NCI-H1694 treated with DMSO at 0.1 percent for 48 hours (cell line): ENCODE measurements around the gene COBL.

Experiments
- DNase-seq: peaks from one replicate; lab custom pipeline; 2025; lab: John Stamatoyannopoulos, UW

Gene COBL

GRCh38 chr7:51045319-51046102 is 271.1 kb downstream of the COBL start:
- DNase-seq: no peak

- DNase-seq: no peak
These were observed 273.1 kb downstream of the COBL start for GRCh38 chr7:51043461-51043860.

GRCh38 chr7:51040787-51041186 is 275.8 kb downstream of the COBL start:
- DNase-seq: no peak

- no peak for DNase-seq
These were observed 278.0 kb downstream of the COBL start for GRCh38 chr7:51038573-51038972.

GRCh38 chr7:51035716-51036115 is 280.9 kb downstream of the COBL start:
- DNase-seq: no peak

GRCh38 chr7:51034521-51035264 is 281.9 kb downstream of the COBL start:
- no peak for DNase-seq

- DNase-seq: no peak
These were observed 282.7 kb downstream of the COBL start for GRCh38 chr7:51033727-51034520.

- peak; percentile 61 for DNase-seq
These were observed 284.7 kb downstream of the COBL start for GRCh38 chr7:51031791-51032515.

GRCh38 chr7:51031216-51031615 is 285.4 kb downstream of the COBL start:
- DNase-seq: no peak

- no peak for DNase-seq
These were observed 286.9 kb downstream of the COBL start for GRCh38 chr7:51029701-51030191.

GRCh38 chr7:51029131-51029530 is 287.5 kb downstream of the COBL start:
- no peak for DNase-seq

- no peak for DNase-seq
These were observed 288.4 kb downstream of the COBL start for GRCh38 chr7:51027935-51028830.

GRCh38 chr7:51027106-51027934 is 289.3 kb downstream of the COBL start:
- DNase-seq: no peak

- DNase-seq: no peak
These were observed 290.3 kb downstream of the COBL start for GRCh38 chr7:51026341-51026740.

- DNase-seq: no peak
These were observed 290.9 kb downstream of the COBL start for GRCh38 chr7:51025668-51026067.

- DNase-seq: no peak
These were observed 291.7 kb downstream of the COBL start for GRCh38 chr7:51024867-51025266.

GRCh38 chr7:51023547-51023946 is 293.1 kb downstream of the COBL start:
- DNase-seq: no peak

- DNase-seq: no peak
These were observed 293.8 kb downstream of the COBL start for GRCh38 chr7:51022821-51023220.

GRCh38 chr7:51021906-51022570 is 294.6 kb downstream of the COBL start:
- DNase-seq: no peak
